WERI-Rb-1 (cell line): ENCODE data around the gene PIP4P1.
"Not testable (repeated sequence)": the region's sequence is repeated elsewhere in the genome, so short reads cannot be mapped to it uniquely, and the experiment has no call there.

Experiments used
- DNase-seq: peaks from one replicate; pipeline ENCODE4 v3.0.0-alpha.2; 2020
- H3K27ac ChIP-seq: fragments of 250-450 bp; sonication (Bioruptor Pico); 2 replicates; pipeline ENCODE4 v1.5.1; 2020; ENCODE audit warnings: mild to moderate bottlenecking, moderate library complexity
- H3K27me3 ChIP-seq: fragments of 250-450 bp; sonication (Bioruptor Pico); 2 replicates; pipeline ENCODE4 v1.5.1; 2021; ENCODE audit warnings: mild to moderate bottlenecking, low read depth, moderate library complexity; ENCODE audit not compliant: insufficient read depth, severe bottlenecking
- H3K36me3 ChIP-seq: fragments of 250-450 bp; sonication (Bioruptor Pico); 2 replicates; pipeline ENCODE4 v1.5.1; 2020; ENCODE audit warnings: mild to moderate bottlenecking, moderate library complexity
- H3K4me3 ChIP-seq: 2 replicates; pipeline ENCODE4 v1.5.1; 2011; ENCODE audit warnings: low read depth, mild to moderate bottlenecking, control low read depth, low read length
- H3K9me3 ChIP-seq: fragments of 250-450 bp; sonication (Bioruptor Pico); 2 replicates; pipeline ENCODE4 v1.5.1; 2021; ENCODE audit warnings: mild to moderate bottlenecking, moderate library complexity; ENCODE audit not compliant: severe bottlenecking
- CTCF ChIP-seq: IDR thresholded peaks from 2 replicates; pipeline ENCODE4 v1.5.1; 2011; ENCODE audit warnings: low read depth, mild to moderate bottlenecking, control low read depth, inconsistent platforms, low read length

The PIP4P1 gene

GRCh38 chr14:20456971-20457370 lies 4.3 kb downstream of the PIP4P1 start:
- DNase-seq: no peak
- Histone ChIP-seq H3K36me3 (peaks cover 68% of the 10 kb centered on the region), H3K27ac (no peak overlapping the region), H3K9me3 (no peaks in the 10 kb centered on the region), H3K27me3 (no peaks in the 10 kb centered on the region), H3K4me3 (no peak overlapping the region)
- TF ChIP-seq CTCF: no peak

GRCh38 chr14:20455355-20456300 lies 5.6 kb downstream of the PIP4P1 start:
- DNase-seq: peak; percentile 83
- H3K36me3 ChIP-seq: peaks cover 81% of the 10 kb centered on the region
- TF ChIP-seq CTCF: no peak
- no peaks in the 10 kb centered on the region for H3K9me3 ChIP-seq
- peak overlapping the region; percentile 98 for H3K27ac ChIP-seq
- peak overlapping the region; percentile 89 for H3K4me3 ChIP-seq
- H3K27me3 ChIP-seq: no peaks in the 10 kb centered on the region

GRCh38 chr14:20454516-20455354 lies 6.5 kb downstream of the PIP4P1 start, which contains the start of the genes APEX1 and OSGEP:
Gene APEX1, plus strand, starts transcription at chr14:20455226. Its CDS starts 420 bp downstream, at chr14:20455646.
Gene OSGEP, minus strand, starts transcription at chr14:20454812. Its CDS starts 129 bp downstream, at chr14:20454683.
- no peaks in the 10 kb centered on the region for H3K27me3 ChIP-seq
- H3K36me3 ChIP-seq: peaks cover 81% of the 10 kb centered on the region
- no peak for TF ChIP-seq CTCF
- DNase-seq: peak; percentile 98
- H3K27ac ChIP-seq: peak within 1 kb of the TSS; percentile 98
- H3K4me3 ChIP-seq: peak within 1 kb of the TSS; percentile 89
- no peaks in the 10 kb centered on the region for H3K9me3 ChIP-seq

GRCh38 chr14:20452831-20453230 lies 8.4 kb downstream of the PIP4P1 start:
- not testable (repeated sequence) for DNase-seq
- peaks cover 81% of the 10 kb centered on the region for H3K36me3 ChIP-seq

GRCh38 chr14:20446889-20447288 lies 14.3 kb downstream of the PIP4P1 start:
- TF ChIP-seq CTCF: no peak
- DNase-seq: no peak
- H3K9me3 ChIP-seq: no peaks in the 10 kb centered on the region
- peaks cover 77% of the 10 kb centered on the region for H3K36me3 ChIP-seq
- H3K4me3 ChIP-seq: no peak overlapping the region
- H3K27me3 ChIP-seq: no peaks in the 10 kb centered on the region
- peak overlapping the region; percentile 41 for H3K27ac ChIP-seq

More at GRCh38 chr14:20452831-20453230, 8.4 kb downstream of the PIP4P1 start:
- H3K9me3 ChIP-seq, H3K4me3 ChIP-seq, H3K27ac ChIP-seq, H3K27me3 ChIP-seq: not testable (repeated sequence)

GRCh38 chr14:20443650-20444049 lies 17.6 kb downstream of the PIP4P1 start:
- H3K27me3 ChIP-seq, H3K27ac ChIP-seq, H3K4me3 ChIP-seq, DNase-seq, H3K9me3 ChIP-seq: not testable (repeated sequence)
- peaks cover 45% of the 10 kb centered on the region for H3K36me3 ChIP-seq
